Vagina (tissue), 2 donors: Measurements from ENCODE around the gene HAPSTR1. TPM values are rescaled to one million over a fixed set of nuclear protein-coding genes. Genes with fewer than 3 reads are reported as not detected.

Experiments used
- DNase-seq, 2 donors: peaks; one replicate each; pipeline ENCODE4 v3.0.0-alpha.2; 2017; ENCODE audit errors: extremely low spot score in 2 of 2
- H3K27ac ChIP-seq: fragments of 200-600 bp; sonication (generic); one replicate; pipeline ENCODE4 v1.5.1; 2019
- H3K27me3 ChIP-seq: fragments of 200-600 bp; sonication (generic); one replicate; pipeline ENCODE4 v1.5.1; 2019
- H3K36me3 ChIP-seq, 2 donors: fragments of 200-600 bp; sonication (generic); one replicate each; pipeline ENCODE4 v1.5.1; 2017 to 2019
- H3K4me1 ChIP-seq: fragments of 200-600 bp; sonication (generic); one replicate; pipeline ENCODE4 v1.5.1; 2019
- H3K4me3 ChIP-seq, 2 donors: fragments of 200-600 bp; sonication (generic); 1 replicate in 1 of 2; 2 replicates in 1 of 2; pipeline ENCODE4 v1.5.1; 2016 to 2019
- H3K9me3 ChIP-seq: fragments of 200-600 bp; sonication (generic); one replicate; pipeline ENCODE4 v1.5.1; 2019
- POLR2A ChIP-seq, 2 donors: fragments of 450-650 bp; IDR thresholded peaks; one replicate each; pipeline ENCODE4 v1.6.1; 2017; ENCODE audit warnings: antibody characterized with exemption in 2 of 2, mild to moderate bottlenecking in 2 of 2, moderate library complexity in 2 of 2
- POLR2AphosphoS5 ChIP-seq, 2 donors: sonication (generic); formaldehyde crosslinking; IDR thresholded peaks; one replicate each; pipeline ENCODE4 v1.9.0; 2017; ENCODE audit warnings: antibody characterized with exemption in 2 of 2, mild to moderate bottlenecking in 2 of 2, low read depth in 1 of 2; ENCODE audit not compliant: insufficient read depth in 1 of 2
- intact Hi-C: fragments of 100-400 bp; cut with DNase I; formaldehyde crosslinking; loops from one replicate; pipeline ENCODE4 v1.15.1; 2023
- total RNA-seq: library from RNA; depleted of rRNA; stranded (reverse); fragments of >200 nt; gene quantifications from one replicate; pipeline ENCODE4 v1.2.3, GENCODE V29; 2016
- TF ChIP-seq, protein P1 (sequence below), 3 experiments: fragments of 450-650 bp in 2 of 3; fragments of 200-600 bp in 1 of 3; sonication (generic) in 1 of 3; IDR thresholded peaks; one replicate each; pipeline ENCODE4 v1.5.1; 2017 to 2019; ENCODE audit warnings: antibody characterized with exemption in 3 of 3, mild to moderate bottlenecking in 2 of 3, moderate library complexity in 2 of 3

The HAPSTR1 gene
- total RNA-seq, 1 donor from 2014 or later: 33.6 TPM

DNA sequence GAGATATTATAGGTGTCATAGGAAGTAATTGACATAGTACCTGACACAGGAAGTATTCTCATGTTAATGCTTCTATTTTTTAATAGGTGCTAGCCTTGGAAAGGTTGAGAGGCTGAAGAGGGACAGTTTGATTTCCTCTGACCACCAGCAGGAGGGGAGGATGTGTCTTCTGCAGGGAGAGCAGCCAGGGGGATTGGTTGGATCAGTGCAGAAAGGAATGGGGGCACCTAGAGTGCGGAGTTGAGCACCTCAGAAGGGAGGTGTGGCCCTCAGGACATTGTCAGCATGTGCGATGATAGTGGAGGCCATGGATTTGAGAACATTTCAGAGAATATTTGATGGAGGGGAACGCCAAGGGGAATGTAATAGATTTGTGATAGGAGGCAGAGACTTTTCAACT lies 23.4 kb downstream of the HAPSTR1 start:
- Histone ChIP-seq H3K27me3 (no peaks in the 10 kb centered on the region), H3K27ac (no peak overlapping the region), H3K9me3 (no peaks in the 10 kb centered on the region), H3K4me1 (peaks cover 92% of the 10 kb centered on the region), H3K36me3 (peaks cover 0 to 23% of the 10 kb centered on the region in 2 donors), H3K4me3 (no peak overlapping the region)
- TF ChIP-seq POLR2AphosphoS5 (IDR thresholded peaks at IDR 0.05; ENCODE audit: insufficient read depth in 1 of 2, low read depth in 1 of 2) (no peak), POLR2A (IDR thresholded peaks at IDR 0.05) (no peak)
- TF ChIP-seq, protein P1, sequence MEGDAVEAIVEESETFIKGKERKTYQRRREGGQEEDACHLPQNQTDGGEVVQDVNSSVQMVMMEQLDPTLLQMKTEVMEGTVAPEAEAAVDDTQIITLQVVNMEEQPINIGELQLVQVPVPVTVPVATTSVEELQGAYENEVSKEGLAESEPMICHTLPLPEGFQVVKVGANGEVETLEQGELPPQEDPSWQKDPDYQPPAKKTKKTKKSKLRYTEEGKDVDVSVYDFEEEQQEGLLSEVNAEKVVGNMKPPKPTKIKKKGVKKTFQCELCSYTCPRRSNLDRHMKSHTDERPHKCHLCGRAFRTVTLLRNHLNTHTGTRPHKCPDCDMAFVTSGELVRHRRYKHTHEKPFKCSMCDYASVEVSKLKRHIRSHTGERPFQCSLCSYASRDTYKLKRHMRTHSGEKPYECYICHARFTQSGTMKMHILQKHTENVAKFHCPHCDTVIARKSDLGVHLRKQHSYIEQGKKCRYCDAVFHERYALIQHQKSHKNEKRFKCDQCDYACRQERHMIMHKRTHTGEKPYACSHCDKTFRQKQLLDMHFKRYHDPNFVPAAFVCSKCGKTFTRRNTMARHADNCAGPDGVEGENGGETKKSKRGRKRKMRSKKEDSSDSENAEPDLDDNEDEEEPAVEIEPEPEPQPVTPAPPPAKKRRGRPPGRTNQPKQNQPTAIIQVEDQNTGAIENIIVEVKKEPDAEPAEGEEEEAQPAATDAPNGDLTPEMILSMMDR (IDR thresholded peaks at IDR 0.05): no peak
- DNase-seq: no peak
- intact Hi-C loops: no loop called here

DNA sequence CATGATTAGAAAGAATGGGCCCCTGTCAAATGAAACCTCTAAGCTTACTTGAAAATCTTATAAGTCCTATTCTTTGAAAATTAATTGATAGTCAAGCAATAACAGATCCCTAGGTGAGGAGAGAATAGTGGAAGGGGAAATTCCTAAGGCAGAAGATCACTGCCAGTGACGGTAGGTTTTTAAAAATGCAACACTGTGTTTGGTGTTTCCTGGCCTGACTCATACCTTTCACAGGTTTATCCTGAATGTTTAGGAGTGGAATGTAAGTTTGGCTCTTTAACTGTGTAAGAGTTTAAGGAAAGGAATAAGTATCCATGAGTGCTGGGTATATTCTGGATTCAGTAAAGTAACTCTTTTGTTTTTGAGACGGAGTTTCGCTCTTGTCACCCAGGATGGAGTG lies 23.8 kb downstream of the HAPSTR1 start:
- Histone ChIP-seq H3K4me1 (peaks cover 88% of the 10 kb centered on the region), H3K36me3 (peaks cover 0 to 23% of the 10 kb centered on the region in 2 donors), H3K27me3 (no peaks in the 10 kb centered on the region), H3K9me3 (no peaks in the 10 kb centered on the region), H3K4me3 (no peak overlapping the region), H3K27ac (no peak overlapping the region)
- no peak for DNase-seq
- TF ChIP-seq POLR2AphosphoS5 (IDR thresholded peaks at IDR 0.05; ENCODE audit: insufficient read depth in 1 of 2, low read depth in 1 of 2): no peak
- no peak for TF ChIP-seq POLR2A (IDR thresholded peaks at IDR 0.05)
- TF ChIP-seq, protein P1 (IDR thresholded peaks at IDR 0.05): no peak
- intact Hi-C loops: no loop called here

DNA sequence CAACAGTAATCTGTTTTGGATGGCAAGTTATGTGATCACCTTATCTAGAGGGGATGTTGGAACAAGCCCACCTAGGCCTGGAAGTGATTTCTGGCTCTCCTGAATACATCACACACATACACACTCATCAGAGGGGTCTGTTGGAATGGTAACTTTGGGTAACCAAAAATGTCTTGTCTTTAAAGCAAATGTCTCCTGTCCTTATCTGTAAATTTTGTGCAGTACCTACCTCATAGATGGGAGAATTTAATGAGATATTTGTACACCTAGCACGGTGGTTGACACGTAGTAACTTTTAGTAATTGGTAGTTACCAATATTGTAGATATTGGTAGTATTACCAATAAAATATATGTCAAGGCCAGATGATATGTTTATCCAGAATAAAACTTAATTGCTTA lies 24.7 kb downstream of the HAPSTR1 start:
- no peak overlapping the region for H3K27ac ChIP-seq
- peaks cover 0 to 23% of the 10 kb centered on the region in 2 donors for H3K36me3 ChIP-seq

DNA sequence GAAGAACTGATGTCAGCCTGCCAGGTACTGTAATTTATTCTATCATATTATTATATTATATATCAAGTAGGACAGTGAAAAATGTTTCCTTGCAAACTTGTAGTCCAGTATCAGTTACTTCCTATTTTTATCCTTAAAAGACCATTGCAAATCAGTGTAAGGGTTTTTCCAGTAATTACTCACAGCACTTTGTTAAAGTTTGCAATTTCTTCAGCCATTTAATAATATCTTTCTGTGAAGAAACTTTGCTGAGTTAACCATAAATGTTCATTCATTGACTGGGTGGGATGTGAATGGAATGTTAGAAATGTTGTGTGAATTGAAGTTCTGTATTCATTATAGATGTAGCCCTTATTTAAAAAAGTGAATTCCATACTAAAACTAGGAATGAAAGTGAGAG lies 26.7 kb downstream of the HAPSTR1 start:
- Histone ChIP-seq H3K4me1 (peaks cover 60% of the 10 kb centered on the region), H3K36me3 (peaks cover 0 to 23% of the 10 kb centered on the region in 2 donors), H3K9me3 (no peaks in the 10 kb centered on the region), H3K27ac (no peak overlapping the region), H3K27me3 (no peaks in the 10 kb centered on the region), H3K4me3 (no peak overlapping the region)
- TF ChIP-seq POLR2A (IDR thresholded peaks at IDR 0.05): no peak
- TF ChIP-seq, protein P1 (IDR thresholded peaks at IDR 0.05): no peak
- TF ChIP-seq POLR2AphosphoS5 (IDR thresholded peaks at IDR 0.05; ENCODE audit: insufficient read depth in 1 of 2, low read depth in 1 of 2): no peak
- intact Hi-C loops: no loop called here
- DNase-seq: no peak

More for the DNA sequence above, 24.7 kb downstream of the HAPSTR1 start:
- Histone ChIP-seq H3K27me3 (no peaks in the 10 kb centered on the region), H3K4me1 (peaks cover 79% of the 10 kb centered on the region), H3K9me3 (no peaks in the 10 kb centered on the region), H3K4me3 (no peak overlapping the region)
- DNase-seq: no peak
- intact Hi-C loops: no loop called here
- TF ChIP-seq POLR2A (IDR thresholded peaks at IDR 0.05) (no peak), POLR2AphosphoS5 (IDR thresholded peaks at IDR 0.05; ENCODE audit: insufficient read depth in 1 of 2, low read depth in 1 of 2) (no peak)
- TF ChIP-seq, protein P1 (IDR thresholded peaks at IDR 0.05): no peak

DNA sequence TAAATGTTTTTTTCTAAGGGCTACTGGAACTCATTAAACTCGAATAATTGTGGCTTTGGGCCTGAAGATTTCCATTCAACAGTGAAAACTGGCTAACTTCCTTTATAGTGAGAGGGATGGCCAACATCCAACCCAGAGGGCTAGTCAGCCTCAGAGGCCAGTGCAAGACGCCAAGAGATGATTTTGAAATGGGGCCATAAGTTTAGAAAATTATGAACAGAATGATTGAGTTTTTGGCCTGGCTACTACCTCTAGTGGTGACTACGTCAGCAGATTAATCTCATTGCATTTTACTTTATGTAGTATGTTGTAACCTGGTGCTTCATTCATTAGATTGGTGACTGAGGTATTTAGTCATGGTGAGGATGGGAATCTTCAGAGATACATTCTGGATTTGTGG lies 28.4 kb downstream of the HAPSTR1 start:
- no peak overlapping the region for H3K4me3 ChIP-seq
- H3K4me1 ChIP-seq: peaks cover 56% of the 10 kb centered on the region
- no peaks in the 10 kb centered on the region for H3K27me3 ChIP-seq
- TF ChIP-seq POLR2A (IDR thresholded peaks at IDR 0.05): no peak
- TF ChIP-seq, protein P1 (IDR thresholded peaks at IDR 0.05): no peak
- no peak for TF ChIP-seq POLR2AphosphoS5 (IDR thresholded peaks at IDR 0.05; ENCODE audit: insufficient read depth in 1 of 2, low read depth in 1 of 2)
- H3K9me3 ChIP-seq: no peaks in the 10 kb centered on the region
- intact Hi-C loops: no loop called here
- peaks cover 0 to 27% of the 10 kb centered on the region in 2 donors for H3K36me3 ChIP-seq
- no peak overlapping the region for H3K27ac ChIP-seq
- DNase-seq: no peak
